DOHH2 (cell line): ENCODE results near the gene TRMT10C.
"Not testable (repeated sequence)": the region's sequence is repeated elsewhere in the genome, so short reads cannot be mapped to it uniquely, and the experiment has no call there.

Experiments used
- H3F3A ChIP-seq: fragments of 200-600 bp; sonication (generic), shearing (Covaris generic); 2 replicates; pipeline ENCODE4 v1.6.0; 2016; ENCODE audit warnings: antibody characterized with exemption, mild to moderate bottlenecking; ENCODE audit not compliant: control insufficient read depth, insufficient read depth
- H3K27ac ChIP-seq: fragments of 200-600 bp; sonication (generic); 2 replicates; pipeline ENCODE4 v1.5.1; 2014; ENCODE audit warnings: low read depth, mild to moderate bottlenecking, low read length, moderate library complexity
- H3K27me3 ChIP-seq: fragments of 200-600 bp; sonication (generic); 2 replicates; pipeline ENCODE4 v1.6.1; 2014; ENCODE audit warnings: mild to moderate bottlenecking, low read length, mixed read lengths; ENCODE audit not compliant: control insufficient read depth
- H3K36me3 ChIP-seq: fragments of 200-600 bp; sonication (generic); 2 replicates; pipeline ENCODE4 v1.6.1; 2014; ENCODE audit warnings: mild to moderate bottlenecking, low read length, moderate library complexity, mixed read lengths; ENCODE audit not compliant: control insufficient read depth
- H3K4me1 ChIP-seq: fragments of 200-600 bp; sonication (generic); 2 replicates; pipeline ENCODE4 v1.6.1; 2014; ENCODE audit warnings: mild to moderate bottlenecking, low read length, mixed read lengths; ENCODE audit not compliant: control insufficient read depth
- H3K4me2 ChIP-seq: fragments of 200-600 bp; sonication (generic); 2 replicates; pipeline ENCODE4 v1.6.0; 2014; ENCODE audit warnings: mild to moderate bottlenecking, low read length, moderate library complexity
- H3K4me3 ChIP-seq: fragments of 200-600 bp; sonication (generic); 2 replicates; pipeline ENCODE4 v1.5.1; 2014; ENCODE audit warnings: mild to moderate bottlenecking, low read length, mixed read lengths
- H3K79me2 ChIP-seq: fragments of 200-600 bp; sonication (generic); 2 replicates; pipeline ENCODE4 v1.6.1; 2014; ENCODE audit warnings: mild to moderate bottlenecking, low read length, mixed read lengths; ENCODE audit not compliant: control insufficient read depth
- H3K9me2 ChIP-seq: fragments of 200-600 bp; sonication (generic); replicated peaks from 2 replicates; pipeline ENCODE4 v1.6.1; 2014; ENCODE audit warnings: mild to moderate bottlenecking, low read length, mixed read lengths; ENCODE audit not compliant: control insufficient read depth
- H3K9me3 ChIP-seq: fragments of 200-600 bp; sonication (generic); 2 replicates; pipeline ENCODE4 v1.6.1; 2014; ENCODE audit warnings: antibody characterized with exemption, low read length, mixed read lengths; ENCODE audit not compliant: control insufficient read depth, insufficient read depth
- H4K20me1 ChIP-seq: fragments of 200-600 bp; sonication (generic); 2 replicates; pipeline ENCODE4 v1.6.0; 2014; ENCODE audit warnings: low read depth, mild to moderate bottlenecking, antibody characterized with exemption, low read length, moderate library complexity; ENCODE audit not compliant: control insufficient read depth, insufficient read depth
- CTCF ChIP-seq: fragments of 200-600 bp; sonication (generic); IDR thresholded peaks from one replicate; pipeline ENCODE4 v1.5.1; 2014; ENCODE audit warnings: antibody characterized with exemption, mild to moderate bottlenecking, low read depth, low read length; ENCODE audit not compliant: poor library complexity, severe bottlenecking
- EZH2phosphoT487 ChIP-seq: fragments of 200-600 bp; sonication (generic); IDR thresholded peaks from 2 replicates; pipeline ENCODE4 v1.6.1; 2017; ENCODE audit warnings: borderline replicate concordance, mild to moderate bottlenecking, antibody characterized with exemption, low read length, moderate library complexity, mixed read lengths

Gene TRMT10C

GRCh38 chr3:101536266-101536665, 25.4 kb upstream of the TRMT10C start:
- Histone ChIP-seq H3K4me2 (no peak overlapping the region), H3K27me3 (no peaks in the 10 kb centered on the region), H3K4me1 (no peaks in the 10 kb centered on the region), H3K9me3 (no peaks in the 10 kb centered on the region), H3K27ac (no peak overlapping the region), H4K20me1 (no peaks in the 10 kb centered on the region), H3K9me2 (no peaks in the 10 kb centered on the region), H3F3A (no peaks in the 10 kb centered on the region), H3K36me3 (no peaks in the 10 kb centered on the region), H3K79me2 (no peaks in the 10 kb centered on the region), H3K4me3 (no peak overlapping the region)
- TF ChIP-seq EZH2phosphoT487, result no peak
- no peak for TF ChIP-seq CTCF

- H3K4me2 ChIP-seq, result not testable (repeated sequence)
These were observed 24.7 kb upstream of the TRMT10C start for GRCh38 chr3:101536955-101537354.

GRCh38 chr3:101542957-101543356, 18.7 kb upstream of the TRMT10C start:
- Histone ChIP-seq H3K4me3 (no peak overlapping the region), H3K9me3 (no peaks in the 10 kb centered on the region), H3K9me2 (no peaks in the 10 kb centered on the region), H3K4me2 (no peak overlapping the region), H3K36me3 (no peaks in the 10 kb centered on the region), H3F3A (no peaks in the 10 kb centered on the region), H4K20me1 (no peaks in the 10 kb centered on the region), H3K27ac (no peak overlapping the region), H3K27me3 (no peaks in the 10 kb centered on the region), H3K4me1 (no peaks in the 10 kb centered on the region), H3K79me2 (no peaks in the 10 kb centered on the region)
- TF ChIP-seq CTCF (no peak), EZH2phosphoT487 (no peak)

More at GRCh38 chr3:101536955-101537354, 24.7 kb upstream of the TRMT10C start:
- H4K20me1 ChIP-seq, H3K9me2 ChIP-seq, H3K27me3 ChIP-seq, H3K4me1 ChIP-seq, H3K9me3 ChIP-seq, H3K36me3 ChIP-seq, H3K79me2 ChIP-seq, H3K4me3 ChIP-seq, H3K27ac ChIP-seq, H3F3A ChIP-seq: not testable (repeated sequence)

GRCh38 chr3:101544161-101544850, 17.4 kb upstream of the TRMT10C start:
- Histone ChIP-seq H3K79me2 (no peaks in the 10 kb centered on the region), H3K4me1 (no peaks in the 10 kb centered on the region), H3K27ac (no peak overlapping the region), H3K9me2 (no peaks in the 10 kb centered on the region), H3K4me3 (no peak overlapping the region), H3F3A (no peaks in the 10 kb centered on the region), H3K4me2 (no peak overlapping the region), H3K36me3 (no peaks in the 10 kb centered on the region), H3K9me3 (no peaks in the 10 kb centered on the region), H3K27me3 (no peaks in the 10 kb centered on the region), H4K20me1 (no peaks in the 10 kb centered on the region)
- no peak for TF ChIP-seq EZH2phosphoT487
- no peak for TF ChIP-seq CTCF
